Kidney (tissue), 14 donors: Measurements from ENCODE around the gene GSTK1. TPM values are rescaled to one million over a fixed set of nuclear protein-coding genes. Genes with fewer than 3 reads are reported as not detected.

Experiments
- DNase-seq, 5 donors: peaks; one replicate each; pipeline ENCODE4 v3.0.0-alpha.2; 2013 to 2020
- FAIRE-seq: peaks from 2 replicates; lab custom pipeline; 2012; peaks lifted over from hg19 to GRCh38; lab: Jason Lieb, UNC
- H3K27ac ChIP-seq, 2 donors: one replicate each; pipeline ENCODE4 v1.7.0; 2013; ENCODE audit warnings: low read depth in 2 of 2, low read length in 2 of 2, inconsistent platforms in 1 of 2
- H3K27me3 ChIP-seq: one replicate; pipeline ENCODE4 v1.7.1; 2013; ENCODE audit warnings: low read length, inconsistent platforms; ENCODE audit not compliant: control insufficient read depth, insufficient read depth
- H3K36me3 ChIP-seq, 3 donors: one replicate each; pipeline versions ENCODE4 v1.7.0 to v1.7.1; 2013; ENCODE audit warnings: low read length in 3 of 3, control low read depth in 1 of 3, inconsistent platforms in 1 of 3; ENCODE audit not compliant: insufficient read depth in 3 of 3, control insufficient read depth in 2 of 3
- H3K4me1 ChIP-seq, 3 donors: one replicate each; pipeline versions ENCODE4 v1.7.0 to v1.7.1; 2013; ENCODE audit warnings: low read length in 3 of 3, inconsistent platforms in 1 of 3, low read depth in 1 of 3; ENCODE audit not compliant: control insufficient read depth in 2 of 3, insufficient read depth in 2 of 3
- H3K4me3 ChIP-seq, 3 donors: one replicate each; pipeline versions ENCODE4 v1.7.0 to v1.8.1; 2013; ENCODE audit warnings: low read length in 3 of 3, control low read depth in 1 of 3, inconsistent platforms in 1 of 3
- H3K9ac ChIP-seq, 3 donors: one replicate each; pipeline versions ENCODE4 v1.7.0 to v1.7.1; 2013; ENCODE audit warnings: low read length in 3 of 3, control low read depth in 1 of 3, inconsistent platforms in 1 of 3
- H3K9me3 ChIP-seq, 3 donors: one replicate each; pipeline versions ENCODE4 v1.7.0 to v1.7.1; 2013; ENCODE audit warnings: low read length in 3 of 3, control low read depth in 1 of 3, inconsistent platforms in 1 of 3; ENCODE audit not compliant: control insufficient read depth in 2 of 3, insufficient read depth in 1 of 3
- CTCF ChIP-seq: IDR thresholded peaks from 3 replicates; pipeline ENCODE4 v1.5.1; 2012; ENCODE audit warnings: mild to moderate bottlenecking, moderate library complexity, borderline replicate concordance; ENCODE audit not compliant: insufficient read depth; ENCODE audit errors: extremely low read depth
- intact Hi-C: fragments of 100-400 bp; cut with DNase I; formaldehyde crosslinking; loops from one replicate; pipeline ENCODE4 v1.11.1; 2022
- polyA plus RNA-seq: library from polyadenylated mRNA; stranded (reverse); fragments of 350-450 nt; fragmentation: Illumina TruSeq; extraction: RNeasy Lipid Tissue Mini Kit (QIAGEN cat#74804); gene quantifications from one replicate; pipeline ENCODE4 v1.2.3, GENCODE V29; 2014; ENCODE audit warnings: low read depth, low replicate concordance; ENCODE audit not compliant: insufficient read depth
- total RNA-seq: library from RNA; stranded (reverse); fragmentation: NEBNext Ultra II Directional; extraction: Animal tissue kit (Norgen Biotek cat#: 25700); gene quantifications from one replicate; pipeline ENCODE4 v1.2.1, GENCODE V29; 2021
- donor health status: control.
- donor health status: control.
- donor health status: control.
- donor health status: control.
- donor health status: control.
- donor health status: DM: yes; HTN: yes; CAD: no.
- donor health status: Normal renal cell carcinoma (clear cell type).

Gene GSTK1
- total and polyA plus RNA-seq, 2 donors from 2014 or later: 176 to 469 TPM

GRCh38 chr7:143230602-143231457 is 32.4 kb upstream of the GSTK1 start:
- Histone ChIP-seq H3K36me3 (no peaks in the 10 kb centered on the region), H3K9ac (no peak overlapping the region), H3K27ac (no peak overlapping the region), H3K4me1 (no peaks in the 10 kb centered on the region), H3K9me3 (peaks cover 0 to 4% (median 0%) of the 10 kb centered on the region in 3 donors), H3K4me3 (peak overlapping the region in 1 of 3 donors; percentile 28), H3K27me3 (no peaks in the 10 kb centered on the region)
- DNase-seq (no peak), FAIRE-seq (no peak)
- TF ChIP-seq CTCF: no peak
- intact Hi-C loops: loop anchor here (10.0 kb wide), 1 partner anchor 184 kb away; no protein-coding TSS in a partner anchor

- Histone ChIP-seq H3K27me3 (no peaks in the 10 kb centered on the region), H3K4me3 (no peak overlapping the region), H3K4me1 (no peaks in the 10 kb centered on the region), H3K27ac (no peak overlapping the region), H3K9ac (no peak overlapping the region), H3K9me3 (peaks cover 0 to 4% (median 0%) of the 10 kb centered on the region in 3 donors), H3K36me3 (no peaks in the 10 kb centered on the region)
- no peak for TF ChIP-seq CTCF
- intact Hi-C loops: loop anchor here (10.0 kb wide), 1 partner anchor 181 kb away; no protein-coding TSS in a partner anchor
- DNase-seq (no peak), FAIRE-seq (no peak)
Observed at GRCh38 chr7:143233816-143234532, 29.3 kb upstream of the GSTK1 start.

GRCh38 chr7:143234533-143234875 is 28.7 kb upstream of the GSTK1 start:
- Histone ChIP-seq H3K4me1 (no peaks in the 10 kb centered on the region), H3K27ac (no peak overlapping the region), H3K9ac (no peak overlapping the region), H3K4me3 (no peak overlapping the region), H3K36me3 (no peaks in the 10 kb centered on the region), H3K9me3 (peaks cover 0 to 4% (median 0%) of the 10 kb centered on the region in 3 donors), H3K27me3 (no peaks in the 10 kb centered on the region)
- TF ChIP-seq CTCF: no peak
- intact Hi-C loops: loop anchor here (10.0 kb wide), 1 partner anchor 180 kb away; no protein-coding TSS in a partner anchor
- DNase-seq (no peak), FAIRE-seq (no peak)
